ENCODE data around the gene TMEM229A. TPM values are rescaled to one million over a fixed set of nuclear protein-coding genes. Genes with fewer than 3 reads are reported as not detected.
A peak's percentile ranks its signal among the peaks of the same experiment; 100 is the strongest.

The TMEM229A gene
- total and polyA plus RNA-seq, 9 of the 15 experiments (the other 6 are each of a cell fraction or from before 2014, with no cell fraction given) = not detected

- TF ChIP-seq COPS2 (conservative IDR thresholded peaks at IDR 0.05) (no peak), TRIM25 (IDR thresholded peaks at IDR 0.05; ENCODE audit: borderline replicate concordance) (no peak), HNRNPH1 (optimal IDR thresholded peaks at IDR 0.05; ENCODE audit: low read depth, low read length) (no peak), MEF2D (tag; conservative IDR thresholded peaks at IDR 0.05; ENCODE audit: low read depth) (peak; percentile 78), CBX2 (IDR thresholded peaks at IDR 0.05; ENCODE audit: insufficient read depth, low read length, poor library complexity, severe bottlenecking) (no peak), CREB1 (IDR thresholded peaks at IDR 0.05) (no peak), CREB1 (CRISPR knock-in tag; IDR thresholded peaks at IDR 0.05) (no peak), RFX1 (IDR thresholded peaks at IDR 0.05) (no peak), RBM34 (IDR thresholded peaks at IDR 0.05; ENCODE audit: borderline replicate concordance, insufficient read depth, low read length) (no peak), NEUROD1 (IDR thresholded peaks at IDR 0.05; ENCODE audit: borderline replicate concordance, low read depth, low read length, partially characterized antibody) (no peak), ZNF764 (CRISPR knock-in tag; IDR thresholded peaks at IDR 0.05; ENCODE audit: low read depth) (no peak), RHOXF2B (CRISPR knock-in tag; conservative IDR thresholded peaks at IDR 0.05) (peak; percentile 97), FOSL1 (tag; conservative IDR thresholded peaks at IDR 0.05) (no peak), ZNF551 (CRISPR knock-in tag; IDR thresholded peaks at IDR 0.05) (no peak), ZNF444 (CRISPR knock-in tag; IDR thresholded peaks at IDR 0.05) (peak; percentile 83; the same call in 1 of the 2 replicates), THAP12 (CRISPR knock-in tag; IDR thresholded peaks at IDR 0.05) (no peak), POLR2AphosphoS2 (IDR thresholded peaks at IDR 0.05; ENCODE audit: low read length) (no peak), PBX2 (CRISPR knock-in tag; IDR thresholded peaks at IDR 0.05; ENCODE audit: low read depth) (no peak), PBX2 (tag; conservative IDR thresholded peaks at IDR 0.05; ENCODE audit: low read depth) (no peak), ZNF239 (CRISPR knock-in tag; IDR thresholded peaks at IDR 0.05) (peak; percentile 98), RBFOX2 (IDR thresholded peaks at IDR 0.05; ENCODE audit: low read depth, low read length) (no peak), ZNF695 (CRISPR knock-in tag; IDR thresholded peaks at IDR 0.05) (peak; percentile 90), HDAC1 (IDR thresholded peaks at IDR 0.05) (no peak), EZH2 (IDR thresholded peaks at IDR 0.05; ENCODE audit: borderline replicate concordance, low read depth, low read length) (no peak)
These were observed 39.9 kb downstream of the TMEM229A start (continued) for GRCh38 chr7:123992913-123993518.
